Osteoblast (primary cell): ENCODE measurements around the gene TREM1. TPM values are rescaled to one million over a fixed set of nuclear protein-coding genes. Genes with fewer than 3 reads are reported as not detected.

Experiments
- DNase-seq: peaks from one replicate; pipeline ENCODE4 v3.0.0; 2011; ENCODE audit warnings: low spot score, mixed read lengths; ENCODE audit not compliant: insufficient read length; ENCODE audit errors: missing footprints
- H2AFZ ChIP-seq: 2 replicates; pipeline ENCODE4 v1.6.0; 2011; ENCODE audit warnings: mild to moderate bottlenecking, low read length
- H3K27ac ChIP-seq: 2 replicates; pipeline ENCODE4 v1.5.1; 2011; ENCODE audit warnings: mild to moderate bottlenecking, low read depth, low read length, moderate library complexity
- H3K27me3 ChIP-seq: 2 replicates; pipeline ENCODE4 v1.6.0; 2012; ENCODE audit warnings: mild to moderate bottlenecking, control low read depth, inconsistent platforms, low read length, moderate library complexity; ENCODE audit not compliant: insufficient read depth
- H3K36me3 ChIP-seq: 2 replicates; pipeline ENCODE4 v1.5.1; 2011; ENCODE audit warnings: mild to moderate bottlenecking, low read length, control low read depth, moderate library complexity; ENCODE audit not compliant: insufficient read depth
- H3K4me1 ChIP-seq: 2 replicates; pipeline ENCODE4 v1.5.1; 2011; ENCODE audit warnings: mild to moderate bottlenecking, low read length, control low read depth, moderate library complexity; ENCODE audit not compliant: insufficient read depth
- H3K4me2 ChIP-seq: 2 replicates; pipeline ENCODE4 v1.6.0; 2011; ENCODE audit warnings: mild to moderate bottlenecking, low read length; ENCODE audit not compliant: insufficient read depth
- H3K4me3 ChIP-seq: fragments of 200-600 bp; sonication (generic); 3 replicates; pipeline ENCODE4 v1.5.1; 2012; ENCODE audit warnings: mild to moderate bottlenecking, low read length, inconsistent platforms; ENCODE audit not compliant: insufficient read depth
- H3K79me2 ChIP-seq: 2 replicates; pipeline ENCODE4 v1.6.0; 2012; ENCODE audit warnings: mild to moderate bottlenecking, low read length, control low read depth, inconsistent platforms; ENCODE audit not compliant: insufficient read depth
- H3K9me3 ChIP-seq: 2 replicates; pipeline ENCODE4 v1.5.1; 2011; ENCODE audit warnings: low read depth, low read length, control low read depth
- H4K20me1 ChIP-seq: 2 replicates; pipeline ENCODE4 v1.6.0; 2012; ENCODE audit warnings: mild to moderate bottlenecking, low read length, control low read depth; ENCODE audit not compliant: insufficient read depth
- CTCF ChIP-seq: IDR thresholded peaks from 2 replicates; pipeline ENCODE4 v1.5.1; 2011; ENCODE audit warnings: mild to moderate bottlenecking, low read depth, low read length, moderate library complexity; ENCODE audit errors: extremely low read depth
- total RNA-seq: library from RNA; depleted of rRNA; stranded (reverse); fragments of >200 nt; gene quantifications from 2 replicates; pipeline ENCODE4 v1.2.3, GENCODE V29; 2012

The TREM1 gene
- total RNA-seq, 1 donor = 0.72 TPM

- H3K27ac ChIP-seq = no peak overlapping the region
- no peaks in the 10 kb centered on the region for H3K27me3 ChIP-seq
- H3K4me1 ChIP-seq = no peaks in the 10 kb centered on the region
- H3K36me3 ChIP-seq = no peaks in the 10 kb centered on the region
- no peak for DNase-seq
- no peak for TF ChIP-seq CTCF
- no peaks in the 10 kb centered on the region for H3K79me2 ChIP-seq
- no peak overlapping the region for H3K4me2 ChIP-seq
- no peaks in the 10 kb centered on the region for H3K9me3 ChIP-seq
- H4K20me1 ChIP-seq = no peaks in the 10 kb centered on the region
- no peak overlapping the region for H2AFZ ChIP-seq
- no peak overlapping the region for H3K4me3 ChIP-seq
Measured at GRCh38 chr6:41255638-41256246, 30.7 kb downstream of the TREM1 start.

- Histone ChIP-seq H3K4me1 (no peaks in the 10 kb centered on the region), H3K79me2 (no peaks in the 10 kb centered on the region), H2AFZ (no peak overlapping the region), H3K4me3 (no peak overlapping the region), H3K9me3 (no peaks in the 10 kb centered on the region), H4K20me1 (no peaks in the 10 kb centered on the region), H3K27me3 (no peaks in the 10 kb centered on the region), H3K27ac (no peak overlapping the region), H3K4me2 (no peak overlapping the region), H3K36me3 (no peaks in the 10 kb centered on the region)
- TF ChIP-seq CTCF = no peak
- DNase-seq = no peak
Measured at GRCh38 chr6:41255110-41255509, 31.4 kb downstream of the TREM1 start.

- TF ChIP-seq CTCF = no peak
- no peak overlapping the region for H3K27ac ChIP-seq
- H3K4me2 ChIP-seq = no peak overlapping the region
- H4K20me1 ChIP-seq = no peaks in the 10 kb centered on the region
- H2AFZ ChIP-seq = no peak overlapping the region
- no peaks in the 10 kb centered on the region for H3K79me2 ChIP-seq
- H3K36me3 ChIP-seq = no peaks in the 10 kb centered on the region
- H3K4me1 ChIP-seq = no peaks in the 10 kb centered on the region
- H3K4me3 ChIP-seq = no peak overlapping the region
- no peaks in the 10 kb centered on the region for H3K9me3 ChIP-seq
- H3K27me3 ChIP-seq = no peaks in the 10 kb centered on the region
- no peak for DNase-seq
Measured at GRCh38 chr6:41252401-41253169, 33.9 kb downstream of the TREM1 start.

- H4K20me1 ChIP-seq = no peaks in the 10 kb centered on the region
- no peaks in the 10 kb centered on the region for H3K4me1 ChIP-seq
- no peaks in the 10 kb centered on the region for H3K27me3 ChIP-seq
- no peak for TF ChIP-seq CTCF
- H2AFZ ChIP-seq = no peak overlapping the region
- no peak overlapping the region for H3K27ac ChIP-seq
- no peak for DNase-seq
- H3K79me2 ChIP-seq = no peaks in the 10 kb centered on the region
- H3K4me3 ChIP-seq = no peak overlapping the region
- H3K36me3 ChIP-seq = no peaks in the 10 kb centered on the region
- H3K9me3 ChIP-seq = no peaks in the 10 kb centered on the region
- no peak overlapping the region for H3K4me2 ChIP-seq
Measured at GRCh38 chr6:41247882-41248705, 38.4 kb downstream of the TREM1 start.
